ENCODE measurements around the gene PCNX3. TPM values are rescaled to one million over a fixed set of nuclear protein-coding genes. Genes with fewer than 3 reads are reported as not detected.

Gene PCNX3
- total and polyA plus RNA-seq, 10 of the 15 experiments (the other 5 are each of a cell fraction or from before 2014, with no cell fraction given), result 0.03 to 46.6 (median 8.4) TPM

DNA sequence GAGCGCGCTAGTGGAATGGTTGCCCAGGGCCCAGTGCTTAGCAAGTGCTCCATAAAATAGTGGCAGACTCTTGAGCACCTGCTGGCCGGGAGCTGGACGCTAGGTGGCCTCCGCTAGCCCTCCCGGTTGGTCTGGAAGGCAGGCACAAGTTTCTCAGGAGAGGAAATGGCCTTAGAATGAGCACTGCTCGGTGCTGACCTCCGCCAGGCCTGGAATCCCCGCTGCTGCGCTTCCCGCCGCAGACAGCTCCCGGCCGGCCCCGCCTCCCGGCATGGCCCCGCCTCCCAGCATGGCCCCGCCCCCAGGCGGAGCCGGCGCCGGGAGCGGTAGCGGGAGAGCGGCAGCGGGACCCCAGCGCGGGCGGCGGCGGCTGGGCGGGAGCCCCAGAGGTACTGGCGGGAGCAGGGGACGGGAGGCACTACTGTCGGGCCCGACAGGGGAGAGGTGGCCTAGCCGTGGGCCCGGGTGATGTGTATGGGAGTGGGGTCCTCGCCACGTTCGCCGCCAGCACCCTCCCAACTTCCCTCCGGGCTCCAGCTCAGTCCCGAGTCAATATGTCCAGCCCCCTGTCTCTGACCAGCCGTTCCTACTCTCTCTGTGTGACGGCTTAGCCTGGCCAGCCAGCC, 22.3 kb downstream of the PCNX3 start, which contains the start of gene SIPA1:
Gene SIPA1 (plus strand): TSS at position 308 of the 626 bp plus-strand sequence. CDS start 2,821 bp downstream, outside the sequence.
- Histone ChIP-seq H3K27me3 (replicated peaks in 1 of 2; ENCODE audit: control insufficient read depth in 2 of 2, insufficient read depth in 2 of 2, low read length in 1 of 2) (no peaks in the 10 kb centered on the region), H3K9me3 (replicated peaks; ENCODE audit: control insufficient read depth, insufficient read depth, low read length) (no peaks in the 10 kb centered on the region), H3K4me1 (ENCODE audit: control insufficient read depth, insufficient read depth, low read length) (peaks cover 34% of the 10 kb centered on the region), H3K4me3 (peak within 1 kb of the TSS; percentile 85), H3K27ac (ENCODE audit: control insufficient read depth, insufficient read depth) (peak within 1 kb of the TSS; percentile 89), H3K79me2 (ENCODE audit: control insufficient read depth, insufficient read depth, low read length) (peaks cover 42% of the 10 kb centered on the region), H3K36me3 (ENCODE audit: control insufficient read depth in 2 of 2, insufficient read depth in 2 of 2, low read length in 1 of 2) (peaks cover 14 to 28% of the 10 kb centered on the region in 2 experiments), H4K20me1 (ENCODE audit: control insufficient read depth, insufficient read depth) (no peaks in the 10 kb centered on the region), H3K4me2 (ENCODE audit: control insufficient read depth, insufficient read depth) (peak within 1 kb of the TSS; percentile 99), H2AFZ (ENCODE audit: control insufficient read depth, low read depth, low read length) (peak within 1 kb of the TSS; percentile 32), H3K9ac (ENCODE audit: control insufficient read depth, insufficient read depth, low read length) (peak within 1 kb of the TSS; percentile 72)
- 1% methylated on average over 46 of the region's 46 CpGs for WGBS (ENCODE audit: insufficient coverage, insufficient replicate concordance, low lambda C conversion rate, missing lambda C conversion rate)
- ChIA-PET SMC1A (ENCODE audit: uncharacterized antibody, unreplicated experiment) (interaction anchor here (1.0 to 3.6 kb wide), 9 partner anchors 10 to 67 kb away, joined by 3 to 33 read pairs (median 6); partner anchors contain the start of genes PCNX3 and RELA), CTCF (interaction anchor here (0.9 to 2.9 kb wide), 15 partner anchors 12 to 222 kb away, joined by 3 to 14 read pairs (median 8); partner anchors contain the start of genes FAM89B, MUS81, PCNX3 and RELA), POLR2A (interaction anchor here (0.5 to 7.6 kb wide), 27 partner anchors 10 to 1923 kb away, joined by 3 to 100 read pairs (median 4); partner anchors contain the start of genes CCDC85B, MALAT1, MUS81 and PCNX3), RAD21 (ENCODE audit: unreplicated experiment) (interaction anchor here (0.7 to 2.9 kb wide), 15 partner anchors 11 to 151 kb away, joined by 3 to 23 read pairs (median 4); partner anchors contain the start of genes EHBP1L1, OVOL1, PCNX3 and RELA)
- peak; percentile 59 for ATAC-seq
- intact Hi-C loops (cut with micrococcal nuclease; ENCODE audit: unreplicated experiment), result loop anchor here (2.0 kb wide), 2 partner anchors 15 to 23 kb away; partner anchors contain the start of genes MAP3K11 and PCNX3
- peak; percentile 79 for FAIRE-seq
- in situ Hi-C loops (cut with MboI), result no loop called here
- no TSS peak for BruUV-seq (replicated peaks)
- DNase-seq (ENCODE audit: low read depth, low spot score), result no peak
- TF ChIP-seq, protein P1, sequence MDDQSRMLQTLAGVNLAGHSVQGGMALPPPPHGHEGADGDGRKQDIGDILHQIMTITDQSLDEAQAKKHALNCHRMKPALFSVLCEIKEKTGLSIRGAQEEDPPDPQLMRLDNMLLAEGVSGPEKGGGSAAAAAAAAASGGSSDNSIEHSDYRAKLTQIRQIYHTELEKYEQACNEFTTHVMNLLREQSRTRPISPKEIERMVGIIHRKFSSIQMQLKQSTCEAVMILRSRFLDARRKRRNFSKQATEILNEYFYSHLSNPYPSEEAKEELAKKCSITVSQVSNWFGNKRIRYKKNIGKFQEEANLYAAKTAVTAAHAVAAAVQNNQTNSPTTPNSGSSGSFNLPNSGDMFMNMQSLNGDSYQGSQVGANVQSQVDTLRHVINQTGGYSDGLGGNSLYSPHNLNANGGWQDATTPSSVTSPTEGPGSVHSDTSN (IDR thresholded peaks at IDR 0.05; ENCODE audit: insufficient replicate concordance, low read depth, low read length), result no peak
- no peak for TF ChIP-seq SPI1 (IDR thresholded peaks at IDR 0.05; ENCODE audit: borderline replicate concordance, insufficient read depth, low read depth, low read length)
- no peak for TF ChIP-seq SUPT20H (IDR thresholded peaks at IDR 0.05; ENCODE audit: borderline replicate concordance, control insufficient read depth, low read depth, low read length)
- TF ChIP-seq, protein P2, sequence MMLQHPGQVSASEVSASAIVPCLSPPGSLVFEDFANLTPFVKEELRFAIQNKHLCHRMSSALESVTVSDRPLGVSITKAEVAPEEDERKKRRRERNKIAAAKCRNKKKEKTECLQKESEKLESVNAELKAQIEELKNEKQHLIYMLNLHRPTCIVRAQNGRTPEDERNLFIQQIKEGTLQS (IDR thresholded peaks at IDR 0.05; ENCODE audit: borderline replicate concordance, extremely low read depth, low read depth, low read length), result no peak
- TF ChIP-seq CBX3 (IDR thresholded peaks at IDR 0.05; ENCODE audit: borderline replicate concordance, low read depth), result no peak
- TF ChIP-seq, protein P3, sequence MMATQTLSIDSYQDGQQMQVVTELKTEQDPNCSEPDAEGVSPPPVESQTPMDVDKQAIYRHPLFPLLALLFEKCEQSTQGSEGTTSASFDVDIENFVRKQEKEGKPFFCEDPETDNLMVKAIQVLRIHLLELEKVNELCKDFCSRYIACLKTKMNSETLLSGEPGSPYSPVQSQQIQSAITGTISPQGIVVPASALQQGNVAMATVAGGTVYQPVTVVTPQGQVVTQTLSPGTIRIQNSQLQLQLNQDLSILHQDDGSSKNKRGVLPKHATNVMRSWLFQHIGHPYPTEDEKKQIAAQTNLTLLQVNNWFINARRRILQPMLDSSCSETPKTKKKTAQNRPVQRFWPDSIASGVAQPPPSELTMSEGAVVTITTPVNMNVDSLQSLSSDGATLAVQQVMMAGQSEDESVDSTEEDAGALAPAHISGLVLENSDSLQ (IDR thresholded peaks at IDR 0.05), result no peak
- TF ChIP-seq FOXK2 (IDR thresholded peaks at IDR 0.05), result no peak
- TF ChIP-seq, protein P4, sequence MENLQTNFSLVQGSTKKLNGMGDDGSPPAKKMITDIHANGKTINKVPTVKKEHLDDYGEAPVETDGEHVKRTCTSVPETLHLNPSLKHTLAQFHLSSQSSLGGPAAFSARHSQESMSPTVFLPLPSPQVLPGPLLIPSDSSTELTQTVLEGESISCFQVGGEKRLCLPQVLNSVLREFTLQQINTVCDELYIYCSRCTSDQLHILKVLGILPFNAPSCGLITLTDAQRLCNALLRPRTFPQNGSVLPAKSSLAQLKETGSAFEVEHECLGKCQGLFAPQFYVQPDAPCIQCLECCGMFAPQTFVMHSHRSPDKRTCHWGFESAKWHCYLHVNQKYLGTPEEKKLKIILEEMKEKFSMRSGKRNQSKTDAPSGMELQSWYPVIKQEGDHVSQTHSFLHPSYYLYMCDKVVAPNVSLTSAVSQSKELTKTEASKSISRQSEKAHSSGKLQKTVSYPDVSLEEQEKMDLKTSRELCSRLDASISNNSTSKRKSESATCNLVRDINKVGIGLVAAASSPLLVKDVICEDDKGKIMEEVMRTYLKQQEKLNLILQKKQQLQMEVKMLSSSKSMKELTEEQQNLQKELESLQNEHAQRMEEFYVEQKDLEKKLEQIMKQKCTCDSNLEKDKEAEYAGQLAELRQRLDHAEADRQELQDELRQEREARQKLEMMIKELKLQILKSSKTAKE (IDR thresholded peaks at IDR 0.05; ENCODE audit: low read depth, poor library complexity, severe bottlenecking), result no peak
- TF ChIP-seq TCF7 (IDR thresholded peaks at IDR 0.05; ENCODE audit: borderline replicate concordance), result no peak
- TF ChIP-seq ZNF207 (IDR thresholded peaks at IDR 0.05; ENCODE audit: borderline replicate concordance), result peak; percentile 90
- TF ChIP-seq, protein P5, sequence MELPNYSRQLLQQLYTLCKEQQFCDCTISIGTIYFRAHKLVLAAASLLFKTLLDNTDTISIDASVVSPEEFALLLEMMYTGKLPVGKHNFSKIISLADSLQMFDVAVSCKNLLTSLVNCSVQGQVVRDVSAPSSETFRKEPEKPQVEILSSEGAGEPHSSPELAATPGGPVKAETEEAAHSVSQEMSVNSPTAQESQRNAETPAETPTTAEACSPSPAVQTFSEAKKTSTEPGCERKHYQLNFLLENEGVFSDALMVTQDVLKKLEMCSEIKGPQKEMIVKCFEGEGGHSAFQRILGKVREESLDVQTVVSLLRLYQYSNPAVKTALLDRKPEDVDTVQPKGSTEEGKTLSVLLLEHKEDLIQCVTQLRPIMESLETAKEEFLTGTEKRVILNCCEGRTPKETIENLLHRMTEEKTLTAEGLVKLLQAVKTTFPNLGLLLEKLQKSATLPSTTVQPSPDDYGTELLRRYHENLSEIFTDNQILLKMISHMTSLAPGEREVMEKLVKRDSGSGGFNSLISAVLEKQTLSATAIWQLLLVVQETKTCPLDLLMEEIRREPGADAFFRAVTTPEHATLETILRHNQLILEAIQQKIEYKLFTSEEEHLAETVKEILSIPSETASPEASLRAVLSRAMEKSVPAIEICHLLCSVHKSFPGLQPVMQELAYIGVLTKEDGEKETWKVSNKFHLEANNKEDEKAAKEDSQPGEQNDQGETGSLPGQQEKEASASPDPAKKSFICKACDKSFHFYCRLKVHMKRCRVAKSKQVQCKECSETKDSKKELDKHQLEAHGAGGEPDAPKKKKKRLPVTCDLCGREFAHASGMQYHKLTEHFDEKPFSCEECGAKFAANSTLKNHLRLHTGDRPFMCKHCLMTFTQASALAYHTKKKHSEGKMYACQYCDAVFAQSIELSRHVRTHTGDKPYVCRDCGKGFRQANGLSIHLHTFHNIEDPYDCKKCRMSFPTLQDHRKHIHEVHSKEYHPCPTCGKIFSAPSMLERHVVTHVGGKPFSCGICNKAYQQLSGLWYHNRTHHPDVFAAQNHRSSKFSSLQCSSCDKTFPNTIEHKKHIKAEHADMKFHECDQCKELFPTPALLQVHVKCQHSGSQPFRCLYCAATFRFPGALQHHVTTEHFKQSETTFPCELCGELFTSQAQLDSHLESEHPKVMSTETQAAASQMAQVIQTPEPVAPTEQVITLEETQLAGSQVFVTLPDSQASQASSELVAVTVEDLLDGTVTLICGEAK (IDR thresholded peaks at IDR 0.05; ENCODE audit: borderline replicate concordance), result no peak
- TF ChIP-seq TAF1 (IDR thresholded peaks at IDR 0.05; ENCODE audit: borderline replicate concordance, low read depth, low read length), result no peak
